IMR-90 (cell line): Measurements from ENCODE around the gene GTF2F2. TPM values are rescaled to one million over a fixed set of nuclear protein-coding genes. Genes with fewer than 3 reads are reported as not detected.

Experiments
- ATAC-seq: fragments of 200-7000 bp; cut with Tn5 transposase; 2 replicates; pipeline ENCODE4 v1.9.1; 2020; ENCODE audit warnings: low read depth, mild to moderate bottlenecking, moderate library complexity
- BruUV-seq: library from RNA; stranded (reverse); fragments of 400-500 nt; replicated peaks from 2 replicates; lab custom pipeline; 2021; lab: Mats Ljungman, UMichigan
- CTCF ChIA-PET: fragments of 300-600 bp; formaldehyde crosslinking; extraction: SDS; loops from one replicate; lab custom pipeline; 2021; ENCODE audit warnings: antibody characterized with exemption; lab: Yijun Ruan, JAX
- POLR2A ChIA-PET: fragments of 300-600 bp; sonication (Branson Sonifier 250); formaldehyde crosslinking; loops from one replicate; lab custom pipeline; 2022; ENCODE audit warnings: antibody characterized with exemption; ENCODE audit not compliant: unreplicated experiment; lab: Charles Lee
- DNase-seq: peaks from one replicate; pipeline ENCODE4 v3.0.0; 2013
- H2AFZ ChIP-seq: replicated peaks from 2 replicates; pipeline ENCODE3; 2013; ENCODE audit warnings: low read length, mild to moderate bottlenecking; ENCODE audit not compliant: poor library complexity
- H2AK5ac ChIP-seq: 2 replicates; pipeline ENCODE4 v1.6.1; 2013; ENCODE audit warnings: low read depth, low read length, inconsistent platforms
- H2AK9ac ChIP-seq: replicated peaks from 2 replicates; pipeline ENCODE3; 2013; ENCODE audit warnings: mild to moderate bottlenecking, low read depth, low read length, moderate library complexity; ENCODE audit not compliant: poor library complexity
- H2BK120ac ChIP-seq: 2 replicates; pipeline ENCODE4 v1.6.1; 2013; ENCODE audit warnings: low read depth, low read length, inconsistent platforms
- H2BK15ac ChIP-seq: 3 replicates; pipeline ENCODE4 v1.6.1; 2013; ENCODE audit warnings: low read depth, low read length, inconsistent platforms
- H2BK20ac ChIP-seq: 2 replicates; pipeline ENCODE4 v1.6.1; 2013; ENCODE audit warnings: low read depth, mild to moderate bottlenecking, inconsistent platforms, low read length, moderate library complexity
- H2BK5ac ChIP-seq: 2 replicates; pipeline ENCODE4 v1.6.1; 2013; ENCODE audit warnings: mild to moderate bottlenecking, low read depth, low read length, inconsistent platforms; ENCODE audit not compliant: poor library complexity, severe bottlenecking
- H3K14ac ChIP-seq: replicated peaks from 2 replicates; pipeline ENCODE4 v1.6.1; 2013; ENCODE audit warnings: low read depth, low read length, inconsistent platforms
- H3K18ac ChIP-seq: 2 replicates; pipeline ENCODE4 v1.6.1; 2013; ENCODE audit warnings: low read depth, low read length, control low read depth
- H3K23ac ChIP-seq: 2 replicates; pipeline ENCODE4 v1.6.1; 2013; ENCODE audit warnings: low read depth, low read length, inconsistent platforms
- H3K27ac ChIP-seq: 2 replicates; pipeline ENCODE4 v1.5.1; 2013; ENCODE audit warnings: mild to moderate bottlenecking, control low read depth, low read length; ENCODE audit not compliant: insufficient read depth
- H3K27me3 ChIP-seq: 2 replicates; pipeline ENCODE4 v1.6.1; 2013; ENCODE audit warnings: low read length; ENCODE audit not compliant: control insufficient read depth, insufficient read depth
- H3K36me3 ChIP-seq: 2 replicates; pipeline ENCODE4 v1.6.1; 2013; ENCODE audit warnings: low read length, mixed read lengths; ENCODE audit not compliant: control insufficient read depth, insufficient read depth
- H3K4ac ChIP-seq: 2 replicates; pipeline ENCODE4 v1.6.1; 2013; ENCODE audit warnings: low read depth, low read length, inconsistent platforms
- H3K4me1 ChIP-seq: 2 replicates; pipeline ENCODE4 v1.6.1; 2013; ENCODE audit warnings: low read length, mixed read lengths; ENCODE audit not compliant: control insufficient read depth, insufficient read depth
- H3K4me2 ChIP-seq: 2 replicates; pipeline ENCODE4 v1.6.1; 2013; ENCODE audit warnings: low read depth, mild to moderate bottlenecking, control low read depth, low read length, moderate library complexity
- H3K4me3 ChIP-seq: 2 replicates; pipeline ENCODE4 v1.5.1; 2013; ENCODE audit warnings: low read depth, mild to moderate bottlenecking, control low read depth, low read length, moderate library complexity; ENCODE audit not compliant: insufficient read depth
- H3K56ac ChIP-seq: 2 replicates; pipeline ENCODE4 v1.6.1; 2013; ENCODE audit warnings: low read length, inconsistent platforms; ENCODE audit not compliant: insufficient read depth; ENCODE audit errors: extremely low read depth
- H3K79me1 ChIP-seq, 2 experiments: 2 replicates each; pipeline ENCODE4 v1.6.1; 2013; ENCODE audit warnings: low read length in 2 of 2, inconsistent platforms in 1 of 2, low read depth in 1 of 2
- H3K9ac ChIP-seq: 2 replicates; pipeline ENCODE4 v1.6.1; 2013; ENCODE audit warnings: low read depth, low read length, control low read depth
- H3K9me1 ChIP-seq: 2 replicates; pipeline ENCODE4 v1.6.1; 2013; ENCODE audit warnings: low read length, inconsistent platforms; ENCODE audit not compliant: insufficient read depth
- H3K9me3 ChIP-seq: 2 replicates; pipeline ENCODE4 v1.6.1; 2013; ENCODE audit warnings: low read length; ENCODE audit not compliant: control insufficient read depth, insufficient read depth
- H4K20me1 ChIP-seq: 2 replicates; pipeline ENCODE4 v1.6.1; 2013; ENCODE audit warnings: low read length, inconsistent platforms; ENCODE audit not compliant: insufficient read depth
- H4K5ac ChIP-seq: 2 replicates; pipeline ENCODE4 v1.6.1; 2013; ENCODE audit warnings: mild to moderate bottlenecking, low read depth, low read length, control low read depth
- H4K8ac ChIP-seq, 2 experiments: 2 replicates each; pipeline ENCODE4 v1.6.1; 2013; ENCODE audit warnings: low read depth in 2 of 2, low read length in 2 of 2, control low read depth in 1 of 2, inconsistent platforms in 1 of 2
- H4K91ac ChIP-seq: 2 replicates; pipeline ENCODE4 v1.6.1; 2013; ENCODE audit warnings: low read depth, low read length, inconsistent platforms; ENCODE audit not compliant: insufficient read depth
- CEBPB ChIP-seq: IDR thresholded peaks from 2 replicates; pipeline ENCODE4 v1.6.1; 2012; ENCODE audit warnings: low read depth, low read length, improper control_type of control experiment
- CTCF ChIP-seq: conservative IDR thresholded peaks from 2 replicates; pipeline ENCODE4 v1.5.1; 2012; ENCODE audit warnings: mild to moderate bottlenecking, low read depth, low read length, improper control_type of control experiment
- MXI1 ChIP-seq: IDR thresholded peaks from 2 replicates; pipeline ENCODE4 v1.6.1; 2012; ENCODE audit warnings: low read depth, mild to moderate bottlenecking, low read length, moderate library complexity, borderline replicate concordance
- RCOR1 ChIP-seq: IDR thresholded peaks from 2 replicates; pipeline ENCODE4 v1.6.1; 2012; ENCODE audit warnings: mild to moderate bottlenecking, low read length, improper control_type of control experiment; ENCODE audit not compliant: insufficient replicate concordance
- RFX5 ChIP-seq: IDR thresholded peaks from 2 replicates; pipeline ENCODE4 v1.8.0; 2012; ENCODE audit warnings: low read depth, mild to moderate bottlenecking, low read length, moderate library complexity
- SMC3 ChIP-seq: fragments of 150-350 bp; IDR thresholded peaks from 2 replicates; pipeline ENCODE4 v1.6.1; 2016; ENCODE audit warnings: low read depth, mild to moderate bottlenecking, antibody characterized with exemption, low read length, moderate library complexity
- WGBS, 2 experiments: methylation state at CpG; one replicate each; pipeline versions ENCODE4 v1.1.5 to v1.1.7; 2013; ENCODE audit warnings: missing lambda C conversion rate in 2 of 2; ENCODE audit not compliant: insufficient read length in 1 of 2; ENCODE audit errors: extremely low coverage in 2 of 2; 5-methylcytosine and 5-hydroxymethylcytosine counted together
- dilution Hi-C: fragments of 300-500 bp; cut with HindIII; formaldehyde crosslinking; loops from one replicate; pipeline ENCODE4 v1.14.3; 2018; ENCODE audit warnings: low sequenced_read_pairs; ENCODE audit not compliant: unreplicated experiment
- in situ Hi-C: fragments of 300-500 bp; cut with MboI; formaldehyde crosslinking; loops from 3 replicates; pipeline ENCODE4 v1.14.3; 2019; ENCODE audit warnings: low sequenced_read_pairs, inconsistent platforms, mixed read lengths
- intact Hi-C: fragments of 100-400 bp; cut with micrococcal nuclease; formaldehyde crosslinking; loops from 2 replicates; pipeline ENCODE4 v1.10.0; 2022
- polyA plus RNA-seq, 3 experiments: library from polyadenylated mRNA; depleted of rRNA; stranded (reverse); fragments of >200 nt; gene quantifications; 2 replicates each; pipeline ENCODE4 v1.2.3, GENCODE V29; 2012; ENCODE audit warnings: low replicate concordance in 1 of 3
- total RNA-seq: library from RNA; depleted of rRNA; stranded (reverse); fragments of >200 nt; gene quantifications from 2 replicates; pipeline ENCODE4 v1.2.3, GENCODE V29; 2012

GTF2F2 gene
- total and polyA plus RNA-seq, 2 of the 4 experiments (the other 2 are of a cell fraction): 16.5 to 21.0 TPM

GRCh38 chr13:45205124-45205523 is 84.8 kb downstream of the GTF2F2 start:
- ATAC-seq: no peak
- in situ Hi-C loops (no loop called here), intact Hi-C loops (loop anchor here (5.0 kb wide), 2 partner anchors 37 to 77 kb away; no protein-coding TSS in a partner anchor), dilution Hi-C loops (no loop called here)
- H3K27me3 ChIP-seq: no peaks in the 10 kb centered on the region
- no peaks in the 10 kb centered on the region for H3K9me3 ChIP-seq
- peak overlapping the region; percentile 81 for H2AK5ac ChIP-seq
- H3K4me3 ChIP-seq: no peak overlapping the region
- H2AK9ac ChIP-seq: no peak overlapping the region
- no CpG with 5 or more reads among the region's 5 CpGs for WGBS, 2 experiments
- no peak overlapping the region for H3K56ac ChIP-seq
- BruUV-seq: no TSS peak
- peak overlapping the region; percentile 54 to 85; a peak in 3 of 4 replicates for H4K8ac ChIP-seq
- no peak overlapping the region for H3K9ac ChIP-seq
- H4K5ac ChIP-seq: peak overlapping the region; percentile 94
- no peak overlapping the region for H3K4me2 ChIP-seq
- CTCF ChIA-PET: interaction anchor here (0.6 kb wide), 2 partner anchors 44 to 85 kb away, joined by 4 to 5 read pairs; no protein-coding TSS in a partner anchor
- H2BK120ac ChIP-seq: peak overlapping the region; percentile 92
- H3K4me1 ChIP-seq: peaks cover 17% of the 10 kb centered on the region
- H3K27ac ChIP-seq: peak overlapping the region; percentile 23; the same call in 1 of the 2 replicates
- peak overlapping the region; percentile 81 for H3K18ac ChIP-seq
- peak overlapping the region; percentile 81 for H4K91ac ChIP-seq
- H4K20me1 ChIP-seq: no peaks in the 10 kb centered on the region
- H3K9me1 ChIP-seq: peaks cover 2% of the 10 kb centered on the region
- peaks cover 22 to 49% of the 10 kb centered on the region in 2 experiments for H3K79me1 ChIP-seq
- H2AFZ ChIP-seq: no peak overlapping the region
- TF ChIP-seq CTCF: no peak
- no peak for TF ChIP-seq CEBPB
- no peak for TF ChIP-seq MXI1
- TF ChIP-seq SMC3: no peak
- no peak for TF ChIP-seq RFX5
- no peak for TF ChIP-seq RCOR1
- peak overlapping the region; percentile 89 for H2BK20ac ChIP-seq
- peak overlapping the region; percentile 71; the same call in 2 of the 3 replicates for H2BK15ac ChIP-seq
- H3K23ac ChIP-seq: peak overlapping the region; percentile 80
- peak overlapping the region; percentile 97 for H2BK5ac ChIP-seq
- H3K14ac ChIP-seq: peak overlapping the region; percentile 74
- peaks cover 6% of the 10 kb centered on the region for H3K36me3 ChIP-seq
- POLR2A ChIA-PET: interaction anchor here (0.6 kb wide), 1 partner anchor 123 kb away, joined by 4 read pairs; no protein-coding TSS in a partner anchor
- peak overlapping the region; percentile 76 for H3K4ac ChIP-seq
- DNase-seq: no peak
